Adrenal gland (tissue), 12 donors: ENCODE data around the gene PSORS1C1. TPM values are rescaled to one million over a fixed set of nuclear protein-coding genes. Genes with fewer than 3 reads are reported as not detected.
"Not testable (repeated sequence)": the region's sequence is repeated elsewhere in the genome, so short reads cannot be mapped to it uniquely, and the experiment has no call there.

Source experiments
- DNase-seq, 7 donors: peaks; one replicate each; pipeline ENCODE4 v3.0.0-alpha.2; 2019 to 2020
- H3K27ac ChIP-seq, 5 donors: fragments of 200-600 bp; sonication (generic) in 4 of 5; 1 replicate in 3 of 5; 2 replicates in 2 of 5; pipeline versions ENCODE4 v1.5.1 to v1.8.0; 2016 to 2020; ENCODE audit warnings: mild to moderate bottlenecking in 1 of 5
- H3K27me3 ChIP-seq: fragments of 200-600 bp; 2 replicates; pipeline ENCODE4 v1.8.0; 2021
- H3K36me3 ChIP-seq, 2 donors: fragments of 200-600 bp; replicated peaks in 1 of 2; 1 replicate in 1 of 2; 2 replicates in 1 of 2; pipeline versions ENCODE4 v1.5.1 to v1.8.0; 2018 to 2022
- H3K4me1 ChIP-seq, 2 donors: fragments of 200-600 bp; replicated peaks in 1 of 2; 1 replicate in 1 of 2; 2 replicates in 1 of 2; pipeline versions ENCODE4 v1.5.1 to v1.8.0; 2018 to 2021
- H3K4me3 ChIP-seq, 4 donors: fragments of 200-600 bp; sonication (generic) in 3 of 4; one replicate each; pipeline ENCODE4 v1.5.1; 2016 to 2018
- H3K9me3 ChIP-seq, 3 donors: fragments of 200-600 bp; sonication (generic) in 1 of 3; replicated peaks in 1 of 3; 1 replicate in 2 of 3; 2 replicates in 1 of 3; pipeline versions ENCODE4 v1.5.1 to v1.8.0; 2016 to 2021
- CTCF ChIP-seq, 6 experiments: fragments of 450-650 bp in 4 of 6; fragments of 200-600 bp in 2 of 6; sonication (generic) in 1 of 6; IDR thresholded peaks; 1 replicate in 5 of 6; 2 replicates in 1 of 6; pipeline versions ENCODE4 v1.5.1 to v1.8.0; 2016 to 2021; ENCODE audit warnings: antibody characterized with exemption in 6 of 6, mild to moderate bottlenecking in 2 of 6, moderate library complexity in 1 of 6
- POLR2A ChIP-seq, 2 donors: fragments of 450-650 bp; IDR thresholded peaks; one replicate each; pipeline ENCODE4 v1.6.1; 2017; ENCODE audit warnings: antibody characterized with exemption in 2 of 2, mild to moderate bottlenecking in 2 of 2, moderate library complexity in 1 of 2
- WGBS, 4 donors: extraction: QIAGEN DNeasy Blood & Tissue Kit in 2 of 4; methylation state at CpG; one replicate each; pipeline versions ENCODE4 v1.1.5 to v1.1.7; 2013 to 2017; 5-methylcytosine and 5-hydroxymethylcytosine counted together
- intact Hi-C, 2 donors: fragments of 100-400 bp; cut with DNase I; formaldehyde crosslinking; loops; one replicate each; pipeline versions ENCODE4 v1.14.1 to v1.15.0; 2022 to 2023
- polyA plus RNA-seq, 3 donors: library from polyadenylated mRNA; stranded (reverse); fragments of 200-250 nt in 2 of 3; fragments of 350-450 nt in 1 of 3; fragmentation: Illumina TruSeq in 1 of 3; extraction: RNeasy Lipid Tissue Mini Kit (QIAGEN cat#74804) in 1 of 3; gene quantifications; one replicate each; pipeline ENCODE4 v1.2.3, GENCODE V29; 2013 to 2014
- total RNA-seq, 9 donors: library from RNA; depleted of rRNA in 4 of 9; stranded (reverse); fragments of >200 nt in 4 of 9; fragments of 120-200 nt in 1 of 9; fragmentation: NEBNext Ultra II Directional in 1 of 9; extraction: Animal tissue kit (Norgen Biotek cat#: 25700) in 1 of 9; gene quantifications; one replicate each; pipeline versions ENCODE4 v1.1.0 to v1.2.4, GENCODE V29; 2013 to 2023
- donor health status: healthy with polysubstance abuse.
- donor health status: Bipolar disorder and iron deficiency.
- donor health status: DM: yes; HTN: yes; CAD: no.
- donor health status: DM: no; HTN: no; CAD: no.
- donor health status: DM: no; HTN: no; CAD: no.
- donor health status: DM: yes; HTN: yes; CAD: no.

Gene PSORS1C1
- total and polyA plus RNA-seq, 12 donors: 0.06 to 5.1 (median 0.61) TPM

GRCh38 chr6:31165986-31166385 lies 51.4 kb downstream of the PSORS1C1 start:
- H3K9me3 ChIP-seq: no peaks in the 10 kb centered on the region
- no peaks in the 10 kb centered on the region for H3K36me3 ChIP-seq
- TF ChIP-seq POLR2A (IDR thresholded peaks at IDR 0.05) (no peak), CTCF (IDR thresholded peaks at IDR 0.05) (no peak)
- no peak for DNase-seq
- no peaks in the 10 kb centered on the region for H3K27me3 ChIP-seq
- no peaks in the 10 kb centered on the region for H3K4me1 ChIP-seq
- WGBS, 4 donors: 78 to 91% (median 87%) methylated on average over 4 to 5 of the region's 5 CpGs
- no peak overlapping the region for H3K4me3 ChIP-seq
- no peak overlapping the region for H3K27ac ChIP-seq
- intact Hi-C loops: no loop called here

GRCh38 chr6:31168606-31169005 lies 54.0 kb downstream of the PSORS1C1 start:
- no peak overlapping the region for H3K4me3 ChIP-seq
- TF ChIP-seq POLR2A (IDR thresholded peaks at IDR 0.05) (no peak), CTCF (IDR thresholded peaks at IDR 0.05) (no peak)
- no peaks in the 10 kb centered on the region for H3K36me3 ChIP-seq
- H3K4me1 ChIP-seq: no peaks in the 10 kb centered on the region
- no peak for DNase-seq
- H3K9me3 ChIP-seq: no peaks in the 10 kb centered on the region
- no peak overlapping the region for H3K27ac ChIP-seq
- intact Hi-C loops: no loop called here
- H3K27me3 ChIP-seq: no peaks in the 10 kb centered on the region
- 60 to 83% (median 75%) methylated on average over 3 of the region's 3 CpGs for WGBS, 4 donors

- H3K27me3 ChIP-seq: no peaks in the 10 kb centered on the region
- no peaks in the 10 kb centered on the region for H3K9me3 ChIP-seq
- no peak for DNase-seq
- intact Hi-C loops: no loop called here
- TF ChIP-seq POLR2A (IDR thresholded peaks at IDR 0.05) (no peak), CTCF (IDR thresholded peaks at IDR 0.05) (no peak)
- H3K4me1 ChIP-seq: no peaks in the 10 kb centered on the region
- no peak overlapping the region for H3K27ac ChIP-seq
- no peak overlapping the region for H3K4me3 ChIP-seq
- 85 to 90% (median 87%) methylated on average over 10 of the region's 10 CpGs for WGBS, 4 donors
- H3K36me3 ChIP-seq: no peaks in the 10 kb centered on the region
Observed at GRCh38 chr6:31169123-31169857, 54.7 kb downstream of the PSORS1C1 start.

- not testable (repeated sequence) for H3K9me3 ChIP-seq, H3K27ac ChIP-seq, DNase-seq, H3K4me1 ChIP-seq, H3K36me3 ChIP-seq, H3K4me3 ChIP-seq, H3K27me3 ChIP-seq
- WGBS, 4 donors: 67 to 100% (median 76%) methylated on average over 1 to 23 of the region's 23 CpGs
- intact Hi-C loops: loop anchor here in 1 of 2 donors (10.0 kb wide), 1 partner anchor 1035 kb away; no protein-coding TSS in a partner anchor
Observed at GRCh38 chr6:31169858-31170599, 55.4 kb downstream of the PSORS1C1 start.
